OCI-LY7 (cell line): ENCODE data around the gene PSAP.

Experiments
- EZH2phosphoT487 ChIP-seq: fragments of 200-600 bp; sonication (generic); IDR thresholded peaks from 2 replicates; pipeline ENCODE4 v1.6.1; 2018; ENCODE audit warnings: low read depth, borderline replicate concordance, mild to moderate bottlenecking, mixed run types, antibody characterized with exemption, low read length, moderate library complexity, mixed read lengths
- TF ChIP-seq, protein P1 (sequence below): fragments of 200-600 bp; sonication (generic); conservative IDR thresholded peaks from 2 replicates; pipeline ENCODE4 v1.5.1; 2014; ENCODE audit warnings: mild to moderate bottlenecking, antibody characterized with exemption, low read length, moderate library complexity, mixed read lengths

- TF ChIP-seq, protein P1, sequence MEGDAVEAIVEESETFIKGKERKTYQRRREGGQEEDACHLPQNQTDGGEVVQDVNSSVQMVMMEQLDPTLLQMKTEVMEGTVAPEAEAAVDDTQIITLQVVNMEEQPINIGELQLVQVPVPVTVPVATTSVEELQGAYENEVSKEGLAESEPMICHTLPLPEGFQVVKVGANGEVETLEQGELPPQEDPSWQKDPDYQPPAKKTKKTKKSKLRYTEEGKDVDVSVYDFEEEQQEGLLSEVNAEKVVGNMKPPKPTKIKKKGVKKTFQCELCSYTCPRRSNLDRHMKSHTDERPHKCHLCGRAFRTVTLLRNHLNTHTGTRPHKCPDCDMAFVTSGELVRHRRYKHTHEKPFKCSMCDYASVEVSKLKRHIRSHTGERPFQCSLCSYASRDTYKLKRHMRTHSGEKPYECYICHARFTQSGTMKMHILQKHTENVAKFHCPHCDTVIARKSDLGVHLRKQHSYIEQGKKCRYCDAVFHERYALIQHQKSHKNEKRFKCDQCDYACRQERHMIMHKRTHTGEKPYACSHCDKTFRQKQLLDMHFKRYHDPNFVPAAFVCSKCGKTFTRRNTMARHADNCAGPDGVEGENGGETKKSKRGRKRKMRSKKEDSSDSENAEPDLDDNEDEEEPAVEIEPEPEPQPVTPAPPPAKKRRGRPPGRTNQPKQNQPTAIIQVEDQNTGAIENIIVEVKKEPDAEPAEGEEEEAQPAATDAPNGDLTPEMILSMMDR = peak; percentile 59
- no peak for TF ChIP-seq EZH2phosphoT487
These were observed 25.8 kb downstream of the PSAP start for GRCh38 chr10:71825217-71825616.
